ENCODE results near the gene SYP.

DNA sequence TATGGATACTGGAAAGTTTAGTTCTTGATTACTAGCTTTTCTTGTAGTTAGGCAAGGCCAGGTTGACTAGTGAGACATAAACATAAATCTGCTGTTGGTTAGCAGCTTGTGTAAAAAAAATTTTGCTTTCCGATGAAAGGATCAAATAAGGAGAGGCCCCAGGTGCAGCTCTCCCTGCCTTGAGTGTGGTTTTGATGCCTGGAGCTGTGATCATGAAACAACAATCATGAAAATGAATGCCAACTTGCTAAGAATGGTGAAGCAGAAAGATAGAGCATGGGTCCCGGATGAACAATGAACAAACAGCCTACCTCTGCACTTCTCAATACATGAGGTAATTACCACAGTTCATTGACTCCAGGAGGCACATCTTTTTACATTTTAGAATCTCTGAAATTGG is 14.4 kb upstream of the SYP start:
- TF ChIP-seq, protein P1, sequence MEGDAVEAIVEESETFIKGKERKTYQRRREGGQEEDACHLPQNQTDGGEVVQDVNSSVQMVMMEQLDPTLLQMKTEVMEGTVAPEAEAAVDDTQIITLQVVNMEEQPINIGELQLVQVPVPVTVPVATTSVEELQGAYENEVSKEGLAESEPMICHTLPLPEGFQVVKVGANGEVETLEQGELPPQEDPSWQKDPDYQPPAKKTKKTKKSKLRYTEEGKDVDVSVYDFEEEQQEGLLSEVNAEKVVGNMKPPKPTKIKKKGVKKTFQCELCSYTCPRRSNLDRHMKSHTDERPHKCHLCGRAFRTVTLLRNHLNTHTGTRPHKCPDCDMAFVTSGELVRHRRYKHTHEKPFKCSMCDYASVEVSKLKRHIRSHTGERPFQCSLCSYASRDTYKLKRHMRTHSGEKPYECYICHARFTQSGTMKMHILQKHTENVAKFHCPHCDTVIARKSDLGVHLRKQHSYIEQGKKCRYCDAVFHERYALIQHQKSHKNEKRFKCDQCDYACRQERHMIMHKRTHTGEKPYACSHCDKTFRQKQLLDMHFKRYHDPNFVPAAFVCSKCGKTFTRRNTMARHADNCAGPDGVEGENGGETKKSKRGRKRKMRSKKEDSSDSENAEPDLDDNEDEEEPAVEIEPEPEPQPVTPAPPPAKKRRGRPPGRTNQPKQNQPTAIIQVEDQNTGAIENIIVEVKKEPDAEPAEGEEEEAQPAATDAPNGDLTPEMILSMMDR (IDR thresholded peaks at IDR 0.05; ENCODE audit: low read depth, low read length, missing input control) = no peak
- TF ChIP-seq RXRA (IDR thresholded peaks at IDR 0.05) (no peak), EGR1 (IDR thresholded peaks at IDR 0.05; ENCODE audit: low read depth in 2 of 2) (no peak)
